ENCODE results near the gene CLCF1. TPM values are rescaled to one million over a fixed set of nuclear protein-coding genes. Genes with fewer than 3 reads are reported as not detected.
A peak's percentile ranks its signal among the peaks of the same experiment; 100 is the strongest.

CLCF1 gene
- total and polyA plus RNA-seq, 10 of the 15 experiments (the other 5 are each of a cell fraction or from before 2014, with no cell fraction given): 0.16 to 2.1 (median 0.63) TPM; not detected in 1

DNA sequence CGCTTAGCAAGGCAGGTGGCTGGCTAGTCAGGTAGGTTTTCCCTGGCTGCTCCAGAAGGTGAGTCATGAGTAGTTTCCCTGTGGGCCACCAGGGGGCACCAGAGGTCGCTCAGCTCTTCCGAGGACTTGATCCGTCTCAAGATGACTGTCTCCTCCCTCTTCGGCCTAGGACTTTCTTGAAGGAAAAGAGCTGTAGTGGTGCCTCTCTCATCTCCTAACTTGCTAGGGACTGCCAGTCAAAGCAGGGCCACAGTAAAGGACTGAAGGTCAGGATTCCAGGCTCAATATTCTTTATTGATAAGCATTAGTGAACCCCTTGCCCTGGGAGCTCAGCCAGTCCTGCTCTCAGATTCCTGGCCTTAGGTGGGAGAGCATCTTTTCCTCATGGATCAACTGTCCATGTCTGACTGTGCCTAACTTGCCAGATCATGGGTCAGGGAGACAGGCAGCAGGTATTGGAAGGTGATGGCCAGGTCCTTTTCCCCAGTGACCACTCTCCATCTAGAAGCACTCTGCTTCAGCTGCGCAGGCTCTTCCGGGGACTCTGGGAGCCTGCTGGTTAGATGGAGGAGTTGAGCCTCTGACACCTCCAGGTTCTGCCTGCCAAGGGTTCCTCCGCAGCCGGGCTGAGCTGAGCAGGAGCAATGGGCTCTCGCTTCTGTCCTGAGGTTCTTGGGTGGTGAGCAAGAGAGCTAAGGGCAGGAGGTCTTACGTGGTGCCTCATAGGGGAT, 22.0 kb downstream of the CLCF1 start (continued):
- TF ChIP-seq, protein P1, sequence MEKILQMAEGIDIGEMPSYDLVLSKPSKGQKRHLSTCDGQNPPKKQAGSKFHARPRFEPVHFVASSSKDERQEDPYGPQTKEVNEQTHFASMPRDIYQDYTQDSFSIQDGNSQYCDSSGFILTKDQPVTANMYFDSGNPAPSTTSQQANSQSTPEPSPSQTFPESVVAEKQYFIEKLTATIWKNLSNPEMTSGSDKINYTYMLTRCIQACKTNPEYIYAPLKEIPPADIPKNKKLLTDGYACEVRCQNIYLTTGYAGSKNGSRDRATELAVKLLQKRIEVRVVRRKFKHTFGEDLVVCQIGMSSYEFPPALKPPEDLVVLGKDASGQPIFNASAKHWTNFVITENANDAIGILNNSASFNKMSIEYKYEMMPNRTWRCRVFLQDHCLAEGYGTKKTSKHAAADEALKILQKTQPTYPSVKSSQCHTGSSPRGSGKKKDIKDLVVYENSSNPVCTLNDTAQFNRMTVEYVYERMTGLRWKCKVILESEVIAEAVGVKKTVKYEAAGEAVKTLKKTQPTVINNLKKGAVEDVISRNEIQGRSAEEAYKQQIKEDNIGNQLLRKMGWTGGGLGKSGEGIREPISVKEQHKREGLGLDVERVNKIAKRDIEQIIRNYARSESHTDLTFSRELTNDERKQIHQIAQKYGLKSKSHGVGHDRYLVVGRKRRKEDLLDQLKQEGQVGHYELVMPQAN (conservative IDR thresholded peaks at IDR 0.05): no peak
- TF ChIP-seq SIN3A (IDR thresholded peaks at IDR 0.05; ENCODE audit: low read depth, low read length) (no peak), TCF7 (IDR thresholded peaks at IDR 0.05; ENCODE audit: borderline replicate concordance) (no peak), IKZF2 (IDR thresholded peaks at IDR 0.05) (0 out of 4 replicates have a peak, but pooled peaks of 1 of the 2 experiments have one; percentile 25), MEF2A (IDR thresholded peaks at IDR 0.05; ENCODE audit: insufficient read depth, low read depth, low read length) (0 out of 2 replicates have a peak, but pooled peaks have one; percentile 4), SMAD1 (IDR thresholded peaks at IDR 0.05; ENCODE audit: low read depth, partially characterized antibody) (no peak), JUNB (IDR thresholded peaks at IDR 0.05) (no peak; the same call in 1 of the 2 replicates), IKZF1 (conservative IDR thresholded peaks at IDR 0.05) (peak; percentile 59), CHD2 (IDR thresholded peaks at IDR 0.05; ENCODE audit: borderline replicate concordance, low read depth, low read length) (no peak), SIX5 (IDR thresholded peaks at IDR 0.05; ENCODE audit: low read depth, low read length, severe bottlenecking) (no peak), POLR2AphosphoS5 (IDR thresholded peaks at IDR 0.05; ENCODE audit: low read length) (no peak), PAX8 (IDR thresholded peaks at IDR 0.05) (no peak), MXI1 (IDR thresholded peaks at IDR 0.05; ENCODE audit: low read depth, low read length) (no peak)
- TF ChIP-seq, protein P2, sequence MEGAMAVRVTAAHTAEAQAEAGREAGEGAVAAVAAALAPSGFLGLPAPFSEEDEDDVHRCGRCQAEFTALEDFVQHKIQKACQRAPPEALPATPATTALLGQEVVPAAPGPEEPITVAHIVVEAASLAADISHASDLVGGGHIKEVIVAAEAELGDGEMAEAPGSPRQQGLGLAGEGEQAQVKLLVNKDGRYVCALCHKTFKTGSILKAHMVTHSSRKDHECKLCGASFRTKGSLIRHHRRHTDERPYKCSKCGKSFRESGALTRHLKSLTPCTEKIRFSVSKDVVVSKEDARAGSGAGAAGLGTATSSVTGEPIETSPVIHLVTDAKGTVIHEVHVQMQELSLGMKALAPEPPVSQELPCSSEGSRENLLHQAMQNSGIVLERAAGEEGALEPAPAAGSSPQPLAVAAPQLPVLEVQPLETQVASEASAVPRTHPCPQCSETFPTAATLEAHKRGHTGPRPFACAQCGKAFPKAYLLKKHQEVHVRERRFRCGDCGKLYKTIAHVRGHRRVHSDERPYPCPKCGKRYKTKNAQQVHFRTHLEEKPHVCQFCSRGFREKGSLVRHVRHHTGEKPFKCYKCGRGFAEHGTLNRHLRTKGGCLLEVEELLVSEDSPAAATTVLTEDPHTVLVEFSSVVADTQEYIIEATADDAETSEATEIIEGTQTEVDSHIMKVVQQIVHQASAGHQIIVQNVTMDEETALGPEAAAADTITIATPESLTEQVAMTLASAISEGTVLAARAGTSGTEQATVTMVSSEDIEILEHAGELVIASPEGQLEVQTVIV (IDR thresholded peaks at IDR 0.05; ENCODE audit: borderline replicate concordance, partially characterized antibody): no peak
- TF ChIP-seq, protein P3, sequence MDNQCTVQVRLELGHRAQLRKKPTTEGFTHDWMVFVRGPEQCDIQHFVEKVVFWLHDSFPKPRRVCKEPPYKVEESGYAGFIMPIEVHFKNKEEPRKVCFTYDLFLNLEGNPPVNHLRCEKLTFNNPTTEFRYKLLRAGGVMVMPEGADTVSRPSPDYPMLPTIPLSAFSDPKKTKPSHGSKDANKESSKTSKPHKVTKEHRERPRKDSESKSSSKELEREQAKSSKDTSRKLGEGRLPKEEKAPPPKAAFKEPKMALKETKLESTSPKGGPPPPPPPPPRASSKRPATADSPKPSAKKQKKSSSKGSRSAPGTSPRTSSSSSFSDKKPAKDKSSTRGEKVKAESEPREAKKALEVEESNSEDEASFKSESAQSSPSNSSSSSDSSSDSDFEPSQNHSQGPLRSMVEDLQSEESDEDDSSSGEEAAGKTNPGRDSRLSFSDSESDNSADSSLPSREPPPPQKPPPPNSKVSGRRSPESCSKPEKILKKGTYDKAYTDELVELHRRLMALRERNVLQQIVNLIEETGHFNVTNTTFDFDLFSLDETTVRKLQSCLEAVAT (IDR thresholded peaks at IDR 0.05): peak; percentile 35; the same call in 1 of the 2 replicates
- TF ChIP-seq, protein P4, sequence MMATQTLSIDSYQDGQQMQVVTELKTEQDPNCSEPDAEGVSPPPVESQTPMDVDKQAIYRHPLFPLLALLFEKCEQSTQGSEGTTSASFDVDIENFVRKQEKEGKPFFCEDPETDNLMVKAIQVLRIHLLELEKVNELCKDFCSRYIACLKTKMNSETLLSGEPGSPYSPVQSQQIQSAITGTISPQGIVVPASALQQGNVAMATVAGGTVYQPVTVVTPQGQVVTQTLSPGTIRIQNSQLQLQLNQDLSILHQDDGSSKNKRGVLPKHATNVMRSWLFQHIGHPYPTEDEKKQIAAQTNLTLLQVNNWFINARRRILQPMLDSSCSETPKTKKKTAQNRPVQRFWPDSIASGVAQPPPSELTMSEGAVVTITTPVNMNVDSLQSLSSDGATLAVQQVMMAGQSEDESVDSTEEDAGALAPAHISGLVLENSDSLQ (IDR thresholded peaks at IDR 0.05): no peak; the same call in 1 of the 2 replicates
- TF ChIP-seq, protein P5, sequence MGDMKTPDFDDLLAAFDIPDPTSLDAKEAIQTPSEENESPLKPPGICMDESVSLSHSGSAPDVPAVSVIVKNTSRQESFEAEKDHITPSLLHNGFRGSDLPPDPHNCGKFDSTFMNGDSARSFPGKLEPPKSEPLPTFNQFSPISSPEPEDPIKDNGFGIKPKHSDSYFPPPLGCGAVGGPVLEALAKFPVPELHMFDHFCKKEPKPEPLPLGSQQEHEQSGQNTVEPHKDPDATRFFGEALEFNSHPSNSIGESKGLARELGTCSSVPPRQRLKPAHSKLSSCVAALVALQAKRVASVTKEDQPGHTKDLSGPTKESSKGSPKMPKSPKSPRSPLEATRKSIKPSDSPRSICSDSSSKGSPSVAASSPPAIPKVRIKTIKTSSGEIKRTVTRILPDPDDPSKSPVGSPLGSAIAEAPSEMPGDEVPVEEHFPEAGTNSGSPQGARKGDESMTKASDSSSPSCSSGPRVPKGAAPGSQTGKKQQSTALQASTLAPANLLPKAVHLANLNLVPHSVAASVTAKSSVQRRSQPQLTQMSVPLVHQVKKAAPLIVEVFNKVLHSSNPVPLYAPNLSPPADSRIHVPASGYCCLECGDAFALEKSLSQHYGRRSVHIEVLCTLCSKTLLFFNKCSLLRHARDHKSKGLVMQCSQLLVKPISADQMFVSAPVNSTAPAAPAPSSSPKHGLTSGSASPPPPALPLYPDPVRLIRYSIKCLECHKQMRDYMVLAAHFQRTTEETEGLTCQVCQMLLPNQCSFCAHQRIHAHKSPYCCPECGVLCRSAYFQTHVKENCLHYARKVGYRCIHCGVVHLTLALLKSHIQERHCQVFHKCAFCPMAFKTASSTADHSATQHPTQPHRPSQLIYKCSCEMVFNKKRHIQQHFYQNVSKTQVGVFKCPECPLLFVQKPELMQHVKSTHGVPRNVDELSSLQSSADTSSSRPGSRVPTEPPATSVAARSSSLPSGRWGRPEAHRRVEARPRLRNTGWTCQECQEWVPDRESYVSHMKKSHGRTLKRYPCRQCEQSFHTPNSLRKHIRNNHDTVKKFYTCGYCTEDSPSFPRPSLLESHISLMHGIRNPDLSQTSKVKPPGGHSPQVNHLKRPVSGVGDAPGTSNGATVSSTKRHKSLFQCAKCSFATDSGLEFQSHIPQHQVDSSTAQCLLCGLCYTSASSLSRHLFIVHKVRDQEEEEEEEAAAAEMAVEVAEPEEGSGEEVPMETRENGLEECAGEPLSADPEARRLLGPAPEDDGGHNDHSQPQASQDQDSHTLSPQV (IDR thresholded peaks at IDR 0.05): peak; percentile 12; the same call in 1 of the 2 replicates
